ENCODE results near the gene DCP1A. TPM values are rescaled to one million over a fixed set of nuclear protein-coding genes. Genes with fewer than 3 reads are reported as not detected.
A peak's percentile ranks its signal among the peaks of the same experiment; 100 is the strongest.

DCP1A gene
- total and polyA plus RNA-seq, 9 of the 15 experiments (the other 6 are each of a cell fraction or from before 2014, with no cell fraction given), result 6.6 to 33.7 (median 13.3) TPM

GRCh38 chr3:53274938-53275605 lies 72.3 kb downstream of the DCP1A start:
- TF ChIP-seq KDM4B (IDR thresholded peaks at IDR 0.05; ENCODE audit: borderline replicate concordance in 2 of 2, low read depth in 1 of 2), result no peak
- TF ChIP-seq SETDB1 (IDR thresholded peaks at IDR 0.05; ENCODE audit: low read length), result no peak
- TF ChIP-seq NFIC (IDR thresholded peaks at IDR 0.05), result peak; percentile 56
- no peak for TF ChIP-seq ZBTB17 (CRISPR knock-in tag; IDR thresholded peaks at IDR 0.05)
- no peak for TF ChIP-seq KDM2B (CRISPR knock-in tag; IDR thresholded peaks at IDR 0.05)
- TF ChIP-seq ZNF75A (CRISPR knock-in tag; IDR thresholded peaks at IDR 0.05), result no peak
- no peak for TF ChIP-seq ELK1 (CRISPR knock-in tag; IDR thresholded peaks at IDR 0.05)
- TF ChIP-seq ATF7 (IDR thresholded peaks at IDR 0.05), result no peak
- TF ChIP-seq ZBTB26 (CRISPR knock-in tag; IDR thresholded peaks at IDR 0.05), result no peak
- no peak for TF ChIP-seq L3MBTL2 (IDR thresholded peaks at IDR 0.05)
- no peak for TF ChIP-seq LARP7 (IDR thresholded peaks at IDR 0.05)
- no peak for TF ChIP-seq ESRRA (IDR thresholded peaks at IDR 0.05; ENCODE audit: borderline replicate concordance, low read depth)
- TF ChIP-seq PREB (CRISPR knock-in tag; IDR thresholded peaks at IDR 0.05), result no peak
- TF ChIP-seq AFF1 (IDR thresholded peaks at IDR 0.05; ENCODE audit: low read depth in 1 of 2, partially characterized antibody in 2 of 2), result peak in 1 of 2 experiments; percentile 82
- no peak for TF ChIP-seq BCOR (IDR thresholded peaks at IDR 0.05)
- TF ChIP-seq BHLHE40 (IDR thresholded peaks at IDR 0.05; ENCODE audit: low read length), result no peak
- no peak for TF ChIP-seq NFATC3 (IDR thresholded peaks at IDR 0.05)
- no peak overlapping the region for H3K4me2 ChIP-seq (ENCODE audit: insufficient read depth, low read length)
- WGBS (ENCODE audit: insufficient coverage, low coverage, missing lambda C conversion rate), result 42% methylated on average over 5 of the region's 5 CpGs
- H3K36me3 ChIP-seq (ENCODE audit: control insufficient read depth, insufficient read depth, low read length), result no peaks in the 10 kb centered on the region
- DNase-seq (ENCODE audit: extremely low read depth in 1 of 4, low spot score in 3 of 4), result no peak
- H3K79me2 ChIP-seq (ENCODE audit: control insufficient read depth, insufficient read depth, low read length), result no peaks in the 10 kb centered on the region
- H4K20me1 ChIP-seq (replicated peaks; ENCODE audit: control insufficient read depth, insufficient read depth, low read length), result no peaks in the 10 kb centered on the region
- H3K27ac ChIP-seq (ENCODE audit: extremely low read depth, low read depth, low read length), result no peak overlapping the region
- H3K4me3 ChIP-seq, result no peak overlapping the region
- H3K9me1 ChIP-seq (ENCODE audit: control insufficient read depth, insufficient read depth, low read length), result no peaks in the 10 kb centered on the region
- no peaks in the 10 kb centered on the region for H3K9me3 ChIP-seq (replicated peaks; ENCODE audit: control insufficient read depth, insufficient read depth, low read depth, low read length)
- in situ Hi-C loops (cut with MboI), result no loop called here
- H3K4me1 ChIP-seq (replicated peaks in 1 of 2; ENCODE audit: control insufficient read depth in 2 of 2, insufficient read depth in 2 of 2, low read length in 2 of 2), result peaks cover 4 to 7% of the 10 kb centered on the region in 2 experiments
- no peak overlapping the region for H2AFZ ChIP-seq (ENCODE audit: low read depth, low read length)
- H3K27me3 ChIP-seq (ENCODE audit: control insufficient read depth in 2 of 2, insufficient read depth in 2 of 2, low read length in 2 of 2), result no peaks in the 10 kb centered on the region
- intact Hi-C loops (cut with micrococcal nuclease), result loop anchor here (10.0 kb wide), 1 partner anchor 50 kb away; no protein-coding TSS in a partner anchor
- POLR2A ChIA-PET, result interaction anchor here (0.5 to 2.1 kb wide), 4 partner anchors 11 to 1066 kb away, joined by 3 to 7 read pairs (median 4); no protein-coding TSS in a partner anchor
- CTCF ChIA-PET (ENCODE audit: low intra/inter-chr PET ratio), result no interaction called here
- FAIRE-seq, result no peak
- H3K9ac ChIP-seq (ENCODE audit: insufficient read depth in 1 of 2, low read depth in 2 of 2, low read length in 2 of 2), result no peak overlapping the region
- no TSS peak for BruUV-seq (replicated peaks)
- no peak for ATAC-seq

All from K562 (cell line).